Peyer's patch (tissue), 4 donors: Measurements from ENCODE around the gene JHY.

Source experiments
- CTCF ChIP-seq, 6 experiments: fragments of 450-650 bp in 4 of 6; fragments of 200-600 bp in 2 of 6; sonication (generic) in 1 of 6; IDR thresholded peaks; one replicate each; pipeline ENCODE4 v1.5.1; 2017 to 2019; ENCODE audit warnings: antibody characterized with exemption in 6 of 6, mild to moderate bottlenecking in 3 of 6, moderate library complexity in 1 of 6
- POLR2A ChIP-seq, 2 donors: fragments of 450-650 bp; IDR thresholded peaks; one replicate each; pipeline ENCODE4 v1.5.1; 2017; ENCODE audit warnings: antibody characterized with exemption in 2 of 2, mild to moderate bottlenecking in 2 of 2, moderate library complexity in 2 of 2

- TF ChIP-seq CTCF (IDR thresholded peaks at IDR 0.05) (no peak), POLR2A (IDR thresholded peaks at IDR 0.05) (no peak)
Observed at GRCh38 chr11:123006860-123007542, 124.4 kb downstream of the JHY start.
